IPS-18a (cell line): ENCODE data around the gene ZNF530.

ENCODE experiments used
- H3K27ac ChIP-seq: one replicate; pipeline ENCODE4 v1.5.1; 2013; ENCODE audit warnings: low read length
- H3K27me3 ChIP-seq: one replicate; pipeline ENCODE4 v1.6.1; 2013; ENCODE audit warnings: mild to moderate bottlenecking, low read length; ENCODE audit not compliant: control insufficient read depth, insufficient read depth
- H3K36me3 ChIP-seq: one replicate; pipeline ENCODE4 v1.6.1; 2013; ENCODE audit warnings: low read depth, low read length; ENCODE audit not compliant: control insufficient read depth
- H3K4me1 ChIP-seq: one replicate; pipeline ENCODE4 v1.6.1; 2013; ENCODE audit warnings: low read depth, low read length; ENCODE audit not compliant: control insufficient read depth
- H3K4me3 ChIP-seq: one replicate; pipeline ENCODE4 v1.5.1; 2013; ENCODE audit warnings: low read length
- H3K9ac ChIP-seq: one replicate; pipeline ENCODE4 v1.6.1; 2013; ENCODE audit warnings: mild to moderate bottlenecking, low read length, moderate library complexity
- H3K9me3 ChIP-seq: one replicate; pipeline ENCODE4 v1.6.1; 2013; ENCODE audit warnings: low read depth, low read length; ENCODE audit not compliant: control insufficient read depth

The ZNF530 gene

GRCh38 chr19:57655443-57655842 lies 55.8 kb downstream of the ZNF530 start:
- H3K27ac ChIP-seq, result no peak overlapping the region
- H3K4me1 ChIP-seq, result no peaks in the 10 kb centered on the region
- no peaks in the 10 kb centered on the region for H3K36me3 ChIP-seq
- H3K9ac ChIP-seq, result no peak overlapping the region
- no peaks in the 10 kb centered on the region for H3K9me3 ChIP-seq
- H3K27me3 ChIP-seq, result peaks cover 18% of the 10 kb centered on the region
- no peak overlapping the region for H3K4me3 ChIP-seq

DNA sequence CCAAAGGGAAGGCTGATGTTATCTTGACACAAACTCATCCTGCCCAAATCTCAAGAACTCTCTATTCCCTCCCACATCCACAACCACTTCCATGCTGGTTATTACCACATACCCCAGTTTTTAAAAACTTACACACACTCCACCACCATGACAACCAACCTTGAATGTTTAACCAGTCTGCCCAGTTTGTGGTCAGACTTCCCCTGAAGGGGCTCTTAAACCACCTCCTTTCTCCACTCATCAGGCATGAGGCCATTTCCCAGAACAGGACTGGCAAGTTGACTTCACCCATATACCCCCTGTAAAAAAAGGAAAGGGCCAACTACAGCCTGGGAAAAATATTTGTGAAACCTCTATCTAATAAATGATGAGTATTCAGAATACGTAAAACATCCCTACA lies 56.7 kb downstream of the ZNF530 start:
- Histone ChIP-seq H3K27ac (no peak overlapping the region), H3K9ac (no peak overlapping the region), H3K27me3 (peaks cover 26% of the 10 kb centered on the region)

More for the DNA sequence above, 56.7 kb downstream of the ZNF530 start:
- Histone ChIP-seq H3K4me3 (no peak overlapping the region), H3K4me1 (no peaks in the 10 kb centered on the region), H3K9me3 (no peaks in the 10 kb centered on the region), H3K36me3 (no peaks in the 10 kb centered on the region)
